Activated naive CD4-positive, alpha-beta T cell treated with anti-CD3 and anti-CD28 coated beads for 36 hours (primary cell): ENCODE data around the gene CALCB. TPM values are rescaled to one million over a fixed set of nuclear protein-coding genes. Genes with fewer than 3 reads are reported as not detected.

Experiments
- CTCF ChIA-PET: fragments of 350-600 bp; sonication (Branson Sonifier 250); formaldehyde crosslinking; loops from one replicate; lab custom pipeline; 2021; ENCODE audit warnings: antibody characterized with exemption; lab: Charles Lee
- DNase-seq: peaks from one replicate; pipeline ENCODE4 v3.0.0-alpha.2; 2020
- H3K27ac Mint-ChIP-seq: one replicate; pipeline ENCODE4 v1.8.0; 2021; ENCODE audit warnings: mild to moderate bottlenecking, mixed read lengths
- H3K27me3 Mint-ChIP-seq: one replicate; pipeline ENCODE4 v1.8.0; 2021; ENCODE audit warnings: low read depth, mixed read lengths
- H3K36me3 Mint-ChIP-seq: one replicate; pipeline ENCODE4 v1.8.0; 2021; ENCODE audit warnings: low read depth, mixed read lengths
- H3K4me1 Mint-ChIP-seq: one replicate; pipeline ENCODE4 v1.8.0; 2021; ENCODE audit warnings: low read depth, mixed read lengths
- H3K4me3 Mint-ChIP-seq: one replicate; pipeline ENCODE4 v1.8.0; 2021; ENCODE audit warnings: mild to moderate bottlenecking, moderate library complexity, mixed read lengths
- H3K9me3 Mint-ChIP-seq: one replicate; pipeline ENCODE4 v1.8.0; 2021; ENCODE audit warnings: mixed read lengths
- intact Hi-C: fragments of 100-400 bp; cut with micrococcal nuclease; formaldehyde crosslinking; loops from one replicate; pipeline ENCODE4 v1.15.1; 2023
- total RNA-seq, 2 experiments: library from RNA; stranded (reverse); gene quantifications; one replicate each; pipeline ENCODE4 v1.2.3, GENCODE V29; 2021

The CALCB gene
- total RNA-seq, 2 experiments from 2014 or later = 12.1 to 12.5 TPM

DNA sequence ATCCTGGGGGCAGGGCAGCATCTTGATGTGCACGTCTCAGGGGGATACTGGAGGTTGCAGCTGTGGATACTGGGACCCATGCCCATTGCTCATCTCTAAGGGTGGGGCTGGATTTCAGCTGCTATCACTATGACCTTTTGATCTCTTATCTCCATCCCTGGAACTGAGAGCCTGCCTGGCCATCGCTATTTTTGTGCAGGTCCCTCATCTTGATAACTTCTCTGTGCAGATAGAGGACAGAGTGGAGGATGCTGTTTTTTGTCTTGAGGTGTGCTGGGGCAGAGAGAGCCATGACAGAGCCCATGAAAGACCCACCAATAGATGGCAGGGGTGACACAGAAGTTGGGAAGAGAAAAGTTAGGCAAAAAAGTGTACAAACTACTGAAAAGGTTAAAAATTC lies 36.2 kb downstream of the CALCB start:
- Mint-ChIP-seq H3K36me3 (no peaks in the 10 kb centered on the region), H3K9me3 (no peaks in the 10 kb centered on the region), H3K4me3 (no peak overlapping the region), H3K27me3 (peaks cover 11% of the 10 kb centered on the region), H3K27ac (no peak overlapping the region), H3K4me1 (peaks cover 7% of the 10 kb centered on the region)
- CTCF ChIA-PET = interaction anchor here (0.9 to 2.6 kb wide), 4 partner anchors 7 to 101 kb away, joined by 3 to 19 read pairs (median 4); no protein-coding TSS in a partner anchor
- intact Hi-C loops = no loop called here
- no peak for DNase-seq

DNA sequence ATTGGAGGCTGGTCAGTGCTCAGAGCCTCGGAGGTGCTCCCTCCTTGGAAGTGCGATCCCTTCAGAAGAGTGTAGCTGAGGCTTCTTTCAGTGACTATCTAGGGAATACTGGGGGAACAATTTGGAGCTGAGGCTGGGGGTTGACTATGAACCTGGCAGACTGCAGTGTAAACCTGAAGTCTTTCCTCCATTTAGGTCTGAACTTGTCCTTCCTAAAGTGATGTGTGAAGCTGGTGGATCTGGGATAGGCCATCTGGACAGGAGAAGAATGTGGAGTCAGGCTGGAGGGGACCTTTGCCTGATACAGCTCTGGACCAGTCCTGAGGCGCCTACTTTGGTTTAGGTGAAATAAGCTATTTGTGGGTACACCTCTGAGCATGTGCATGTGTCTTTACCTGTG lies 37.8 kb downstream of the CALCB start:
- Mint-ChIP-seq H3K36me3 (no peaks in the 10 kb centered on the region), H3K4me3 (no peak overlapping the region), H3K27me3 (peaks cover 24% of the 10 kb centered on the region), H3K4me1 (peaks cover 11% of the 10 kb centered on the region), H3K27ac (no peak overlapping the region), H3K9me3 (no peaks in the 10 kb centered on the region)
- intact Hi-C loops = no loop called here
- CTCF ChIA-PET = interaction anchor here (1.6 to 2.6 kb wide), 2 partner anchors 9 to 96 kb away, joined by 5 to 19 read pairs; no protein-coding TSS in a partner anchor
- DNase-seq = no peak

- Mint-ChIP-seq H3K9me3 (no peaks in the 10 kb centered on the region), H3K27ac (no peak overlapping the region), H3K36me3 (no peaks in the 10 kb centered on the region), H3K27me3 (peaks cover 29% of the 10 kb centered on the region), H3K4me1 (peaks cover 11% of the 10 kb centered on the region), H3K4me3 (no peak overlapping the region)
- intact Hi-C loops = no loop called here
- DNase-seq = no peak
- CTCF ChIA-PET = interaction anchor here (1.1 to 2.6 kb wide), 2 partner anchors 10 to 98 kb away, joined by 3 to 19 read pairs; no protein-coding TSS in a partner anchor
These were observed 38.7 kb downstream of the CALCB start for GRCh38 chr11:15112131-15112541.

DNA sequence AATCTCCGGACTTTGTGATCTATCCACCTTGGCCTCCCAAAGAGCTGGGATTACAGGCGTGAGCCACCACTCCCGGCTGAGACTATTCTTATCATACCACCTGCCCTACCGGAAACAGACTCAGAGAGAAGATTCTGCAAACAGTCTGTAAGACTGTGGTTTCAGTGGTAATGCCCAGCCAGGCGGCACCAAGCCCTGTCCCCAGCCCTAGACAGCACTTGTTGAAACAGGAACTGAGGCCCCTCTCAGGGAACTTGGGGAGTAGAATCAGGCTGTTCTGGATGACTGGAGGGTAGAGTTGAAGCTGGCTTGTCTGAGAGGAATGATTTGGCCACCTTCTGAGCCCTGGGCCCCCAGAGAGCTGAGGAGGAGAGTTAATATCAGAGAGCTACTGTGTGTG lies 40.0 kb downstream of the CALCB start:
- Mint-ChIP-seq H3K4me1 (peaks cover 11% of the 10 kb centered on the region), H3K9me3 (no peaks in the 10 kb centered on the region), H3K27ac (no peak overlapping the region), H3K27me3 (peaks cover 34% of the 10 kb centered on the region), H3K4me3 (no peak overlapping the region), H3K36me3 (no peaks in the 10 kb centered on the region)
- intact Hi-C loops = no loop called here
- CTCF ChIA-PET = interaction anchor here (0.7 to 1.4 kb wide), 4 partner anchors 12 to 98 kb away, joined by 3 to 4 read pairs (median 3); no protein-coding TSS in a partner anchor
- no peak for DNase-seq

DNA sequence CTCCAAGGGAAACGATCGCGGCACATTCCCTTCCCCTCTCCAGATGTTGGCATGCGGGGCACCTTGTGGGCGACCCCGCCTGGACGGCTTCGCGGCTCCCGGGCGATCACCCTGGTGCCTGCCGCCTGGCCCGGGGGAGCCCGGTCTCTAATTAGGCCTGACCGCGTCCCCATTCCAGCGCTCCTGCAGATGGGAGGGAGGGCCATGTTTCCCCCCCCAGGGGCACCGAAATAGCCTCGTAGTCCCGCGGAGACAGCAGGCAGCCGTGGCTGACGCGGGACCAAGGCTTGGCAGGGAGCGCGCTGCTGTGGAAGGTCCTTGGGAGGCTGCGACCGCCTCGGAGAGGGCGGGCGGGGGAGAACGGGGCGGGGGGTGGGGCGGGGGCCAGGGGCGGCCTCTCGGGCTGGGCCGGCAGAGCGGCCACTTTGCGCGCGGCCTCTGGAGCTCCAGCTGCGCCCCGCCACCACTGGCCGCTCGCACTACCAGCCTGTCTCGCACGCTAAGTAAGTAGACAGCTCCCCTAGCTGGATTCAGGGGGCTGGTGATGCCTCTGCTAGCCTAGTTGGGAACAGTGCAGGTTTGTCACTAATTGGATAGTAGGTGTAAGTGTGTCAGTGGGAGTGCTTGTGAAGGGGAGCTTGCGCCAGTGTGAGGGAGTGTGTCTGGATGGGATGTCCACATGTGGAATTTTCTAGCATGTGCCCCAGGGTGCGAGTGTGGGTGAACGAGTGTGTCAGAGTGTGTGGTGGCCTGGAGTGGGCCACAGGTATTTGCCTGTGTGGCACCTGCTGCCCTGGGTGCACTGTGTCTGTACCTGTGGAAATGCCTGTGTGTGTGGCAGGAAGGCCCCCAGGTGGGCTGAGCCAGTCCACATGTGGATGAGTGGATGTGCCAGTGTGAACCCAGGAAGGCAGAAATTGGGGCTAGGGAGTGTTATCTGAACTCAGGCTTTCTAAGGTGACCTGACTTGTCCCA lies 41.4 kb downstream of the CALCB start, which contains the start of gene INSC:
Gene INSC, plus strand, starts transcription at position 423 of the 975 bp plus-strand sequence. CDS start 34,252 bp downstream, outside the sequence.
- DNase-seq = no peak
- Mint-ChIP-seq H3K9me3 (no peaks in the 10 kb centered on the region), H3K4me3 (no peak within 1 kb of the TSS), H3K27me3 (peaks cover 39% of the 10 kb centered on the region), H3K27ac (no peak within 1 kb of the TSS), H3K4me1 (peaks cover 11% of the 10 kb centered on the region), H3K36me3 (no peaks in the 10 kb centered on the region)
- CTCF ChIA-PET = interaction anchor here (0.7 to 1.4 kb wide), 5 partner anchors 9 to 93 kb away, joined by 3 to 4 read pairs (median 3); no protein-coding TSS in a partner anchor
- intact Hi-C loops = no loop called here

DNA sequence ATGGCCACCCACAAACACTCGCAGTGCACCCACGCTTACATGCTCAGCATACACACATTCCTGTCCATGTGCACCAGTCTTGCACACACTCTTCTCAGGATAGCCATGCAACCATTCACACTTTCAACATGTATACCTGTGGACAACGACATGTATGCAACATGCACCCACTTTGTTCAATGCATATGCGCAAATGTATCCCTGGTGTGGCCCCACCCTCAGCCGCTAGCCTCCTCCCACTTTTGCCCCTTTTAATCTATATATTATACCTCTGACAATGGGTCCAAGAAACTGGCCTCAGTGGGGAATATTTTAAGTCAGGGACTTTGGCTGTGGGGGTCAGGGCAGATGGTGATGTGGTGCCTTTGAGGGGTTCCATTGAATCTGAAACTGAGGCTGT lies 42.3 kb downstream of the CALCB start:
- Mint-ChIP-seq H3K27me3 (peaks cover 39% of the 10 kb centered on the region), H3K36me3 (no peaks in the 10 kb centered on the region), H3K9me3 (no peaks in the 10 kb centered on the region), H3K27ac (no peak overlapping the region), H3K4me1 (peaks cover 11% of the 10 kb centered on the region), H3K4me3 (no peak overlapping the region)
- CTCF ChIA-PET = interaction anchor here (1.3 kb wide), 1 partner anchor 15 kb away, joined by 5 read pairs; no protein-coding TSS in a partner anchor
- DNase-seq = no peak
- intact Hi-C loops = no loop called here

DNA sequence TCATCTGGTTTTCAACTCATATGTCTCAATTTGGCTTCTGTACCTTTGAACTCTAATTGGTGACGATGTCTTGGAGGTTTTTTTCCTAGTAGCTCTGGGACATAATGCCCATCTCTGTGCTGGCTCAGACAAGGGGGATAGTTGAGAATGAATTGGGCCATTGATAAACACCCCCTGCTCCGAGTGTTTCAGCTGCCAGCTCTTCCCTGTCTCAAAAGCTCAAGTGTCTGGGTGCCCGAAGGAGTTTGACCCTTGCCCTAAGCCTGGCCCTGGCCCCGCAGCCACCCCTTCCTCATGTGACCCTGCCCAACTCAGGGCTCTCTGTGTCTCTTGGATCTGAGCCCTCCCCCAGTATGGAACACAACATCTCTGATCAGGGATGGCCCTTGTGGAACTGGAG lies 44.4 kb downstream of the CALCB start:
- Mint-ChIP-seq H3K4me3 (no peak overlapping the region), H3K27ac (no peak overlapping the region), H3K36me3 (no peaks in the 10 kb centered on the region), H3K4me1 (peaks cover 11% of the 10 kb centered on the region), H3K9me3 (no peaks in the 10 kb centered on the region), H3K27me3 (peaks cover 37% of the 10 kb centered on the region)
- DNase-seq = no peak
- CTCF ChIA-PET = interaction anchor here (0.5 to 1.1 kb wide), 2 partner anchors 22 to 209 kb away, joined by 3 to 5 read pairs; no protein-coding TSS in a partner anchor
- intact Hi-C loops = no loop called here

DNA sequence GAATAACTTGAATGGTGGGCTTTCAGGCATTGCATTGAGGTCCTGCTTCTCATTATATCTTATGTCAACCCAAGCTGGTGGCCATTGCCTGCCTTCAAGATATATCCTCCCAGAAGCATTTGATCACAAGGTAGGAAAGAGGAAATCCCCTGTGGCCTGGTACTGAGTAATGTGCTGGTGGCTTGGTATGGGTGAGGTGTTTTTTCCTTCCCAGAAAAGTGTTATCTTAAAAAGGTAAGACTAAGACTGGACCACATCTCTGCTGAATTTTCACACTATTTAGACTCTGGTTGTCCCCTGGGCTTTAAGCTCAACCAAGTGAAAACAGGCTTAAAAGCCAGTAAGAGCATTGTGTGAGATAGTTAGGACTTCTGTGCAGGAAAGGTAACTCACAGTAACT lies 45.0 kb downstream of the CALCB start:
- Mint-ChIP-seq H3K4me1 (peaks cover 8% of the 10 kb centered on the region), H3K27me3 (peaks cover 37% of the 10 kb centered on the region), H3K36me3 (no peaks in the 10 kb centered on the region), H3K4me3 (no peak overlapping the region), H3K9me3 (no peaks in the 10 kb centered on the region), H3K27ac (no peak overlapping the region)
- peak; percentile 34 for DNase-seq
- CTCF ChIA-PET = interaction anchor here (1.1 kb wide), 1 partner anchor 210 kb away, joined by 5 read pairs; no protein-coding TSS in a partner anchor
- intact Hi-C loops = no loop called here

DNA sequence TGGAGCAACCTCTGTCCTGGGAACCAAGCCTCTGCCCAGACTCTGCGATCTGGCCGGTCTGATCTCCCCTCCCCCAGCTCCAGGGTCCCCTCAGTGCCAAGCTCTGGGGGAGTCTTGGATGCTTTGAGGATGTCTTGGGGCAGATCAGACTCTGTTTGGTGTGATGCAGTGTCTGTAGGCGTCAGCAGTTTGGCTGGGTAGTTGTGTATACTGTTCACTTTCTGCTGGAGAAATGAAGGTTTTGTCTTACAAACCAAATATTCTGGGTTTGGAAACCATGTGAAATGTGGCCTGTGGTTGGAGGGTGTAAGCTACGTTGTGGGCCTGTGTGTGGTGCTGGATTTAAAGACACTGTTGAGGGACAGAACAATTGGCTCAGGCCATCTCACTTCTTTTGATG lies 46.0 kb downstream of the CALCB start:
- Mint-ChIP-seq H3K36me3 (no peaks in the 10 kb centered on the region), H3K4me1 (peaks cover 4% of the 10 kb centered on the region), H3K27me3 (peaks cover 30% of the 10 kb centered on the region), H3K4me3 (no peak overlapping the region), H3K9me3 (no peaks in the 10 kb centered on the region), H3K27ac (no peak overlapping the region)
- DNase-seq = no peak
- intact Hi-C loops = no loop called here
- CTCF ChIA-PET = no interaction called here

DNA sequence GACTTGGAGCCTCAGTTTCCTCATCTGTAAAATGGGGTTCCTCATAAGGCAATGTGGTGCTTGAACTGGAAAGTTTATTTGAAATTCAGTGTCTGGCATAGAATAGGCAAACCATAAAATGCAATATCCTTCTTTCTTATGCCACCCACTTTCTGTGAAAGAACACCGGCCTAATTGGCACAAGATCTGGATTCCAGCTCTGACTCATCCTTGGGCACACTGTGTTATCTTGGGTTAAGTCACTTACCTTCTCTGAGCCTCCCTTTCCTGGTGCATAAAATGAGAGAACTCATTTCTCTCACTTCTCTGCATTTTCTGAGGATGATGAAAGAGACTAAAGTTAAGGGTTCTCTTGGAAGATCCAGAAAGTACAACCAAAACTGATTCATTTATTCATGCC lies 46.4 kb downstream of the CALCB start:
- Mint-ChIP-seq H3K4me1 (peaks cover 3% of the 10 kb centered on the region), H3K36me3 (no peaks in the 10 kb centered on the region), H3K9me3 (no peaks in the 10 kb centered on the region), H3K4me3 (no peak overlapping the region), H3K27me3 (peaks cover 29% of the 10 kb centered on the region), H3K27ac (no peak overlapping the region)
- intact Hi-C loops = no loop called here
- CTCF ChIA-PET = no interaction called here
- DNase-seq = no peak

- CTCF ChIA-PET = interaction anchor here (0.6 to 1.0 kb wide), 2 partner anchors 22 to 169 kb away, joined by 3 read pairs; no protein-coding TSS in a partner anchor
- no peak overlapping the region for H3K27ac Mint-ChIP-seq
- H3K9me3 Mint-ChIP-seq = no peaks in the 10 kb centered on the region
- intact Hi-C loops = no loop called here
- H3K4me3 Mint-ChIP-seq = no peak overlapping the region
- H3K4me1 Mint-ChIP-seq = no peaks in the 10 kb centered on the region
- H3K36me3 Mint-ChIP-seq = no peaks in the 10 kb centered on the region
- peaks cover 10% of the 10 kb centered on the region for H3K27me3 Mint-ChIP-seq
- DNase-seq = no peak
These were observed 50.5 kb downstream of the CALCB start for GRCh38 chr11:15123849-15124248.

DNA sequence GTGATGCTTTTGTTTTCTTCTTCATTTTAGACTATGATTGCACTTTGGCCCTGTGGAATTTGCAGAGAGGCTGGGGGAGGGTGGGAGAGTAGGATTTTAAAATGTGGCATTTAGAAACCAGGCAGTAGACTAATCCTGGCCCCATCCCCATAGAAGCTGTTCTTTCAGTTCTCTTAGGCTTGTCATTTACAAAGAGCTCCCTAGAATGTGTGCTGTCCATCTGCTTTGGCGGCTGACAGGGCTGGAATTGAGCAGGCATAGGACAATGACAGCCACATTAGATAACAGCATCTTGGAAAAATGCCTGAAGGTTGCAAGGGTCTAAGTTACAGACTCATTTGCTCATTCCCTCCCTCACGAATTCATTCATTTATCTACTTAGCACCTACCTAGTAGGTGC lies 51.1 kb downstream of the CALCB start:
- intact Hi-C loops = no loop called here
- no peaks in the 10 kb centered on the region for H3K36me3 Mint-ChIP-seq
- no peaks in the 10 kb centered on the region for H3K9me3 Mint-ChIP-seq
- peaks cover 7% of the 10 kb centered on the region for H3K27me3 Mint-ChIP-seq
- no peak overlapping the region for H3K27ac Mint-ChIP-seq
- no peak for DNase-seq
- no peaks in the 10 kb centered on the region for H3K4me1 Mint-ChIP-seq
- CTCF ChIA-PET = no interaction called here
- no peak overlapping the region for H3K4me3 Mint-ChIP-seq
